Ovary (tissue), 9 donors: Measurements from ENCODE around the gene MNAT1. TPM values are rescaled to one million over a fixed set of nuclear protein-coding genes. Genes with fewer than 3 reads are reported as not detected.

Source experiments
- DNase-seq, 5 donors: peaks; one replicate each; pipeline ENCODE4 v3.0.0-alpha.2; 2019 to 2020
- H3K27ac ChIP-seq, 2 donors: fragments of 200-600 bp; one replicate each; pipeline versions ENCODE4 v1.5.1 to v1.8.0; 2019 to 2022
- H3K27me3 ChIP-seq: fragments of 200-600 bp; one replicate; pipeline ENCODE4 v1.8.0; 2022
- H3K36me3 ChIP-seq: fragments of 200-600 bp; sonication (generic); one replicate; pipeline ENCODE4 v1.5.1; 2019
- H3K4me1 ChIP-seq: one replicate; pipeline ENCODE4 v1.8.1; 2013; ENCODE audit warnings: mild to moderate bottlenecking, moderate library complexity; ENCODE audit not compliant: insufficient read depth
- H3K4me3 ChIP-seq: fragments of 200-600 bp; sonication (generic); one replicate; pipeline ENCODE4 v1.5.1; 2017
- H3K9me3 ChIP-seq, 2 donors: fragments of 200-600 bp in 1 of 2; sonication (generic) in 1 of 2; one replicate each; pipeline versions ENCODE4 v1.5.1 to v1.8.1; 2013 to 2019; ENCODE audit warnings: mild to moderate bottlenecking in 1 of 2, moderate library complexity in 1 of 2
- EP300 ChIP-seq: sonication (generic); formaldehyde crosslinking; IDR thresholded peaks from one replicate; pipeline ENCODE4 v1.6.1; 2017; ENCODE audit warnings: antibody characterized with exemption
- POLR2A ChIP-seq: fragments of 450-650 bp; IDR thresholded peaks from one replicate; pipeline ENCODE4 v1.6.1; 2017; ENCODE audit warnings: antibody characterized with exemption, mild to moderate bottlenecking, moderate library complexity
- WGBS, 3 donors: extraction: QIAGEN DNeasy Blood & Tissue Kit in 1 of 3; methylation state at CpG; one replicate each; pipeline versions ENCODE4 v1.1.5 to v1.1.7; 2013 to 2017; 5-methylcytosine and 5-hydroxymethylcytosine counted together
- intact Hi-C, 4 donors: fragments of 100-400 bp; cut with DNase I; formaldehyde crosslinking; loops; one replicate each; pipeline versions ENCODE4 v1.11.0 to v1.15.1; 2022 to 2023
- polyA plus RNA-seq, 2 donors: library from polyadenylated mRNA; stranded (reverse); fragments of 200-250 nt in 1 of 2; fragments of 350-450 nt in 1 of 2; fragmentation: Illumina TruSeq in 1 of 2; extraction: RNeasy Lipid Tissue Mini Kit (QIAGEN cat#74804) in 1 of 2; gene quantifications; one replicate each; pipeline ENCODE4 v1.2.3, GENCODE V29; 2013 to 2014
- total RNA-seq, 7 donors: library from RNA; depleted of rRNA in 2 of 7; stranded (reverse); fragments of >200 nt in 2 of 7; fragmentation: NEBNext Ultra II Directional in 3 of 7; extraction: Animal tissue kit (Norgen Biotek cat#: 25700) in 3 of 7; gene quantifications; one replicate each; pipeline versions ENCODE4 v1.1.0 to v1.2.4, GENCODE V29; 2016 to 2023
- TF ChIP-seq, protein P1 (sequence below), 3 donors: fragments of 450-650 bp in 2 of 3; fragments of 200-600 bp in 1 of 3; IDR thresholded peaks; one replicate each; pipeline versions ENCODE4 v1.5.1 to v1.8.0; 2016 to 2022; ENCODE audit warnings: antibody characterized with exemption in 3 of 3, mild to moderate bottlenecking in 1 of 3
- donor health status: DM: no; HTN: no; CAD: no; lungs with moderate emphysema.
- donor health status: DM: no; HTN: no; CAD: no.
- donor health status: Bipolar disorder and iron deficiency.
- donor health status: DM: yes; HTN: yes; CAD: no.
- donor health status: DM: no; HTN: no; CAD: no.
- donor health status: DM: yes; HTN: yes; CAD: no.

Gene MNAT1
- total and polyA plus RNA-seq, 9 donors: 23.0 to 59.4 (median 32.8) TPM

DNA sequence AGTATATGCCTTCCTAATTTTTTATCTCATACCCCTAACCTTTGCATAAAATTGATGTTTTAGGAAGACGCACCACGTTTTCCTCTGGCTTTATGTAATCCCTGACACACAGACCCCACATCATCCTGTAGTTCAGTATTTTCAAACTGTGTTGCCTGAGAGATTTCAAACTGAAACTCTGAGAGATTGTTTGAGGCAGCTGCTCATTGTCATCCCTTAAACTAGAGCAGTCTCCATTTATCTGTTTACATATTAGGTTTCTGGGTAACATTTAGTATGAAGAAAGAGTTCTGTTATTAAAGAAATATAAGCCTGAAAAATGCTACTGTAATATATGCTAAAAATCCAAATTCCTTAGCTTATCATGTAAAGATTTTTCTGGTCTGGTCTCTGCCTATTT lies 24.3 kb downstream of the MNAT1 start:
- H3K9me3 ChIP-seq: no peaks in the 10 kb centered on the region
- no peaks in the 10 kb centered on the region for H3K27me3 ChIP-seq
- H3K27ac ChIP-seq: no peak overlapping the region
- H3K4me1 ChIP-seq: peaks cover 5% of the 10 kb centered on the region
- H3K4me3 ChIP-seq: no peak overlapping the region
- 15 to 37% (median 23%) methylated on average over 2 of the region's 2 CpGs for WGBS, 3 donors
- no peaks in the 10 kb centered on the region for H3K36me3 ChIP-seq
- no peak for DNase-seq
- no peak for TF ChIP-seq POLR2A
- TF ChIP-seq, protein P1, sequence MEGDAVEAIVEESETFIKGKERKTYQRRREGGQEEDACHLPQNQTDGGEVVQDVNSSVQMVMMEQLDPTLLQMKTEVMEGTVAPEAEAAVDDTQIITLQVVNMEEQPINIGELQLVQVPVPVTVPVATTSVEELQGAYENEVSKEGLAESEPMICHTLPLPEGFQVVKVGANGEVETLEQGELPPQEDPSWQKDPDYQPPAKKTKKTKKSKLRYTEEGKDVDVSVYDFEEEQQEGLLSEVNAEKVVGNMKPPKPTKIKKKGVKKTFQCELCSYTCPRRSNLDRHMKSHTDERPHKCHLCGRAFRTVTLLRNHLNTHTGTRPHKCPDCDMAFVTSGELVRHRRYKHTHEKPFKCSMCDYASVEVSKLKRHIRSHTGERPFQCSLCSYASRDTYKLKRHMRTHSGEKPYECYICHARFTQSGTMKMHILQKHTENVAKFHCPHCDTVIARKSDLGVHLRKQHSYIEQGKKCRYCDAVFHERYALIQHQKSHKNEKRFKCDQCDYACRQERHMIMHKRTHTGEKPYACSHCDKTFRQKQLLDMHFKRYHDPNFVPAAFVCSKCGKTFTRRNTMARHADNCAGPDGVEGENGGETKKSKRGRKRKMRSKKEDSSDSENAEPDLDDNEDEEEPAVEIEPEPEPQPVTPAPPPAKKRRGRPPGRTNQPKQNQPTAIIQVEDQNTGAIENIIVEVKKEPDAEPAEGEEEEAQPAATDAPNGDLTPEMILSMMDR (IDR thresholded peaks at IDR 0.05): no peak
- no peak for TF ChIP-seq EP300
- intact Hi-C loops: no loop called here

DNA sequence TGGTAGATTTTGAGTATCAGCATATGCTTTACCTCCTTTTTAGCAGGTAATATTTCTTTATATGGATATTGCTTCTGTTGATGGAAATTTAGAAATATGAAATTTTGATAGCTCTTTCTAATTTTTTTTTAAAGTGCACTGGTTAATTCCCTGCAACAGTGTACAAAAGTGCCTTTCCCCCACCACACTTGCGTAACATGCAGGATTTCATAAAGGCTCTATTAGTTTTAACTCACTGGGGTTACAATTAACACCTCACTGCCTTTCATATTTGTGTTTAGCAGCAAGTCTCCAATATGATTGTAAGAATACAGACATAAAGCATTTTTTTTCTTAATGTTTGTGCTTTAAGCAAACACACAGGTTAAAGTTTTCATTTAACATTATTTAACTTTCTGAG lies 25.6 kb downstream of the MNAT1 start:
- intact Hi-C loops: no loop called here
- TF ChIP-seq, protein P1 (IDR thresholded peaks at IDR 0.05): no peak
- TF ChIP-seq EP300: no peak
- TF ChIP-seq POLR2A: no peak
- Histone ChIP-seq H3K4me3 (no peak overlapping the region), H3K9me3 (no peaks in the 10 kb centered on the region), H3K27ac (no peak overlapping the region), H3K36me3 (no peaks in the 10 kb centered on the region), H3K4me1 (peaks cover 5% of the 10 kb centered on the region), H3K27me3 (no peaks in the 10 kb centered on the region)
- 97 to 99% (median 98%) methylated on average over 1 of the region's 1 CpG for WGBS, 3 donors
- no peak for DNase-seq

DNA sequence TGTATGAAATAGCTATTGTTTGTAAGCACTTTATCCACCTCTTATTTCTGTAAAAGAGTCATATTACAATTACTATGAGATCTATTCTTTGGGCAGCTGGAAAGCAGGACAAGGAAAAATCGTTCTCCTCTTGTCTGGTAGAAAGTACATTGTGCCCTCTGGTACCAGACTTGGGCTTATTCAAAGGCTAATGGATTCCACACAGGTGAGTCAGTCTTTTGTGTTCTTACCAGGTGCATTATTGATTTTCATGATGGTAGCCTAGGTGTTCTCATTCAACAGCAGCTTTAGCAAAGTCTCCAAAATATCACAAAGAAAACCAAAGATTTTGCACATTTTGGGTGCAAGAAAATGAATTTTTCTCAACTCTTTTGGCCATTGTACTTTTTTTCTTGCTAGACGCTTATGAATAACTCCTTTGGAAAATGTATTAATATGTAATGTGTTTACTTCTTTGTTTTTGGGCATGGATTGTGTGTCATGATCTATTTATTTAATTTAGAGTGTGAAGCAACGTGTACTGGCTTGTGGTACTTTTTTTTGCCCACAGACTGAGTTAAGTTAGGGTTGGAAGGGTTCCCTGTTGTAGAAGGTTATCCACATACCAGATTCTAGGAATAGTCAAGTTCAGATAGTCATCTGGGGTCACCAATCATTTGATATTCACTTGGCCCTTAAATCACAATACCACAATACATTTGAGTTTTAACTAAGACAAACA lies 26.2 kb downstream of the MNAT1 start:
- WGBS, 3 donors: 87 to 93% (median 91%) methylated on average over 3 of the region's 3 CpGs
- no peak overlapping the region for H3K4me3 ChIP-seq
- H3K4me1 ChIP-seq: peaks cover 5% of the 10 kb centered on the region
- intact Hi-C loops: no loop called here
- TF ChIP-seq, protein P1 (IDR thresholded peaks at IDR 0.05): no peak
- no peak for TF ChIP-seq EP300
- TF ChIP-seq POLR2A: no peak
- no peaks in the 10 kb centered on the region for H3K36me3 ChIP-seq
- no peak overlapping the region for H3K27ac ChIP-seq
- H3K9me3 ChIP-seq: no peaks in the 10 kb centered on the region
- H3K27me3 ChIP-seq: no peaks in the 10 kb centered on the region
- no peak for DNase-seq

DNA sequence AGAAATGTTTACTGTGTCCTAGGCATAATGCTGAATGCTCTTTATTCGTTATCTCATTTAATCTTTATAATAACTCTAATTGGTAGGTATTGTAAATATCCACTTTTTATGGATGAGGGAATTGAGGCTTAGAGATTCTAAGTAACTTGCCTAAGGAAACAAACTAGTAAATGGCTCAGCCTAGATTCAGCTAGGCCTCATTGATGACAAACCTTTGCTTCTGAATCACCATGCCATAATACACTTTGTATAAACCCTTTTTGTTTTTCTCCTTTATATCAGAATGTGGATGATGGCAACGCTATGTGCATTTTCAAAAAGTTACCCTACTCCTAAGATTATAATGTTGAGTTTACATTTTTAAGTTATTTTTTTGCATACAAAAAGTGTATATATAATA lies 34.0 kb downstream of the MNAT1 start:
- DNase-seq: no peak
- intact Hi-C loops: no loop called here

DNA sequence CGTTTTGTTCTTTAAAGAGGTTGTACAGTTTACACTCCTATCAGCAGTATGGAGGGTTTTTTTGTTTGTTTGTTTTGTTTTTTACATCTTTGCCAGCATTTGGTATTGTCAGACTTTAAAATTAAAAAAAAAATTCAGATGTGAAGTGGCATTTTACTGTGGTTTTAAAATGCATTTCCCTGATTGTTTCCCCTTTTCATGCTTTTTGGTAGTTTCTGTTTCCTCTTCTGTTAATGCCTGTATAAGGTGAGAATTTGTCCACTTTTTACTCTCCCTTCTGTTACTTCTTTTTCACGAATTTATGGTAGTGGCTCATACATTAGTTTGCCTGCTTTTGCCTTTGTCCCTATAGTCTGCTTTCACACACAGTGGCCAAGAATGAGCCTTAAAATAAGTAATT lies 36.6 kb downstream of the MNAT1 start:
- no peak overlapping the region for H3K4me3 ChIP-seq
- no peak for TF ChIP-seq EP300
- TF ChIP-seq POLR2A: no peak
- no peaks in the 10 kb centered on the region for H3K9me3 ChIP-seq
- no peaks in the 10 kb centered on the region for H3K27me3 ChIP-seq
- DNase-seq: no peak
- H3K4me1 ChIP-seq: peaks cover 2% of the 10 kb centered on the region
- intact Hi-C loops: no loop called here
- WGBS, 3 donors: 48% methylated on average over 2 of the region's 2 CpGs
- no peaks in the 10 kb centered on the region for H3K36me3 ChIP-seq
- H3K27ac ChIP-seq: no peak overlapping the region

More for the DNA sequence above, 34.0 kb downstream of the MNAT1 start:
- H3K9me3 ChIP-seq: no peaks in the 10 kb centered on the region
- H3K4me3 ChIP-seq: no peak overlapping the region
- WGBS, 3 donors: 92 to 97% (median 94%) methylated on average over 2 of the region's 2 CpGs
- H3K27me3 ChIP-seq: no peaks in the 10 kb centered on the region
- no peaks in the 10 kb centered on the region for H3K36me3 ChIP-seq
- H3K4me1 ChIP-seq: no peaks in the 10 kb centered on the region
- H3K27ac ChIP-seq: no peak overlapping the region
- no peak for TF ChIP-seq POLR2A
